A549 (cell line): ENCODE measurements around the gene SMLR1.

Source experiments
- CHD4 ChIP-seq: fragments of 200-600 bp; sonication (generic); IDR thresholded peaks from 2 replicates; pipeline ENCODE4 v1.6.1; 2016; ENCODE audit warnings: antibody characterized with exemption, mild to moderate bottlenecking, borderline replicate concordance
- FOSB ChIP-seq: fragments of 250-450 bp; sonication (Bioruptor Pico); IDR thresholded peaks from 2 replicates; pipeline ENCODE4 v1.5.0; 2020; ENCODE audit warnings: mild to moderate bottlenecking, moderate library complexity
- JUN ChIP-seq, 2 experiments: fragments of >200 bp; sonication (Bioruptor Twin); formaldehyde crosslinking; IDR thresholded peaks; 2 replicates in 1 of 2; 3 replicates in 1 of 2; pipeline ENCODE4 v1.6.1; 2016 to 2017
- JUNB ChIP-seq: fragments of >200 bp; sonication (Bioruptor Twin); formaldehyde crosslinking; IDR thresholded peaks from 2 replicates; pipeline ENCODE4 v1.6.1; 2016
- POLR2A ChIP-seq: IDR thresholded peaks from 2 replicates; pipeline ENCODE4 v1.6.1; 2012; ENCODE audit warnings: mild to moderate bottlenecking, low read length
- POLR2AphosphoS2 ChIP-seq: conservative IDR thresholded peaks from 2 replicates; pipeline ENCODE4 v1.6.1; 2012; ENCODE audit warnings: low read length, improper control_type of control experiment, inconsistent platforms
- RCOR1 ChIP-seq: fragments of 150-350 bp; IDR thresholded peaks from 2 replicates; pipeline ENCODE4 v1.6.1; 2014; ENCODE audit warnings: antibody characterized with exemption, low read length, low read depth
- TF ChIP-seq, protein P1 (sequence below): fragments of >200 bp; sonication (Bioruptor Twin); formaldehyde crosslinking; IDR thresholded peaks from 3 replicates; pipeline ENCODE4 v1.5.1; 2016

DNA sequence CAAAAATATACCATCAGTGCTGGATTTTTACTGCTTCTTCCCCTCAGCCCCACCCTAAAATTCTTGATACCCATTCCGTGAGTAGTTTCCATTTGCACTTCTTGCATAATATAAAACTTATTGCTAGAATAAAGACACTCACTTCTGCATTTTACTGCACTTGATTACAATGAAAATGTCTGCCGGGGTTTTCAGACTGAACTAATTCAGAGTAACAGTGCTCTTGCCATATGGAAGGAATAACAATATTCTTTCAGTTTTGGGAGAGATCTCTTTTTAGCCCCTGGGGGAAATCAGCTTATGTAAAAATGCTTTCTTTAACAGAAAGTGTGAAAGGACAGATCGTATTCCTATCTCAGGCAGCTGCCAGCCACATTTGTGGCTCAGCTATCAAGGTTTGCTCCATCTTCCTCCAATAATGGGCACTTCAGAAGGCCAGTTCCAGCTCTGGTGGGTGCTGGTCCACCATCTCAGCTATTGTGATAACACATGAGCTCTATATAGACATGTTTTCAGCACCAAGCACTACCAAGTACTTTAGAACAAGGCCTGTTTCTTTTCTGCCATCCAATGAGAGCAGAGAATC is 8.9 kb downstream of the SMLR1 start:
- TF ChIP-seq, protein P1, sequence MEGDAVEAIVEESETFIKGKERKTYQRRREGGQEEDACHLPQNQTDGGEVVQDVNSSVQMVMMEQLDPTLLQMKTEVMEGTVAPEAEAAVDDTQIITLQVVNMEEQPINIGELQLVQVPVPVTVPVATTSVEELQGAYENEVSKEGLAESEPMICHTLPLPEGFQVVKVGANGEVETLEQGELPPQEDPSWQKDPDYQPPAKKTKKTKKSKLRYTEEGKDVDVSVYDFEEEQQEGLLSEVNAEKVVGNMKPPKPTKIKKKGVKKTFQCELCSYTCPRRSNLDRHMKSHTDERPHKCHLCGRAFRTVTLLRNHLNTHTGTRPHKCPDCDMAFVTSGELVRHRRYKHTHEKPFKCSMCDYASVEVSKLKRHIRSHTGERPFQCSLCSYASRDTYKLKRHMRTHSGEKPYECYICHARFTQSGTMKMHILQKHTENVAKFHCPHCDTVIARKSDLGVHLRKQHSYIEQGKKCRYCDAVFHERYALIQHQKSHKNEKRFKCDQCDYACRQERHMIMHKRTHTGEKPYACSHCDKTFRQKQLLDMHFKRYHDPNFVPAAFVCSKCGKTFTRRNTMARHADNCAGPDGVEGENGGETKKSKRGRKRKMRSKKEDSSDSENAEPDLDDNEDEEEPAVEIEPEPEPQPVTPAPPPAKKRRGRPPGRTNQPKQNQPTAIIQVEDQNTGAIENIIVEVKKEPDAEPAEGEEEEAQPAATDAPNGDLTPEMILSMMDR, result no peak
- TF ChIP-seq CHD4 (no peak), FOSB (CRISPR knock-in tag) (no peak), POLR2A (no peak), JUN (IDR thresholded peaks at IDR 0.05) (no peak), RCOR1 (no peak), JUNB (no peak), POLR2AphosphoS2 (no peak)
